Upper lobe of left lung (tissue), 4 donors: Measurements from ENCODE around the gene PKNOX2.

Source experiments
- CTCF ChIP-seq, 6 experiments: fragments of 450-650 bp in 4 of 6; fragments of 200-600 bp in 2 of 6; sonication (generic) in 2 of 6; IDR thresholded peaks; one replicate each; pipeline ENCODE4 v1.5.1; 2016 to 2019; ENCODE audit warnings: antibody characterized with exemption in 6 of 6
- POLR2A ChIP-seq, 4 donors: fragments of 450-650 bp; IDR thresholded peaks; one replicate each; pipeline ENCODE4 v1.5.1; 2016 to 2017; ENCODE audit warnings: antibody characterized with exemption in 4 of 4, mild to moderate bottlenecking in 2 of 4

DNA sequence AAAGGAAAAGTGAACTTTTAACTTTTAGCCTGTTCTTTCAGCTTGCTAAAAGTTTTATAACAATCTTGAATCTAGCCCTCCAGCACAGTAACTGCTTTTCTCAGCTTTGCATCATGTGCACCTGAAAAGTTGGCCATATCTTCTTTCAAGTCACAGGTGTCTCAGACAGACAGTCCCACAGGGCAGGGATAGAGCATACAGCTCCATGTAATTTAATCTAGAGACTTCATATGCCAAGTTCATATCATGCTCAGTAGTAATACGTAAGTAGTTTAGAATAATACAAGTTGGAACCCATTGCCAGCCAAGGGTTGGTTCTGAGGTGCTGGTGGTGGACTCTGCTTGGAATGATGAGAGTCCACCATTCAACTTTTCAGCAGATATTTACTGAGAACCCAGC lies 68.6 kb downstream of the PKNOX2 start:
- TF ChIP-seq CTCF (IDR thresholded peaks at IDR 0.05) (no peak), POLR2A (IDR thresholded peaks at IDR 0.05) (no peak)
